SK-N-SH (cell line): ENCODE data around the gene ZCCHC3. TPM values are rescaled to one million over a fixed set of nuclear protein-coding genes. Genes with fewer than 3 reads are reported as not detected.
A peak's percentile ranks its signal among the peaks of the same experiment; 100 is the strongest.

Experiments
- CTCF ChIA-PET: fragments of 300-600, 350-600 bp; formaldehyde crosslinking; extraction: SDS; loops from one replicate; lab custom pipeline; 2021; lab: Yijun Ruan, JAX
- POLR2A ChIA-PET: fragments of 350-600 bp; sonication (Branson Sonifier 250); formaldehyde crosslinking; extraction: SDS; loops from one replicate; lab custom pipeline; 2020; ENCODE audit warnings: antibody characterized with exemption, inconsistent platforms; lab: Yijun Ruan, JAX
- DNase-seq: peaks from one replicate; pipeline ENCODE4 v3.0.0; 2012
- H2AFZ ChIP-seq: fragments of 200-600 bp; sonication (generic); 2 replicates; pipeline ENCODE4 v1.8.1; 2016; ENCODE audit warnings: antibody characterized with exemption, mild to moderate bottlenecking, low read depth
- H3F3A ChIP-seq: fragments of 200-600 bp; sonication (generic); replicated peaks from 2 replicates; pipeline ENCODE3; 2016; ENCODE audit warnings: antibody characterized with exemption, mild to moderate bottlenecking; ENCODE audit not compliant: insufficient read depth
- H3K27ac ChIP-seq, 2 experiments: fragments of 200-500 bp in 1 of 2; fragments of 200-600 bp in 1 of 2; sonication (Bioruptor generic) in 1 of 2; sonication (generic), shearing (Covaris generic) in 1 of 2; 2 replicates each; pipeline versions ENCODE4 v1.5.1 to v1.6.1; 2014 to 2016; ENCODE audit warnings: low read depth in 2 of 2, inconsistent platforms in 1 of 2, low read length in 1 of 2, mild to moderate bottlenecking in 1 of 2, mixed read lengths in 1 of 2
- H3K27me3 ChIP-seq: fragments of 200-600 bp; sonication (generic), shearing (Covaris generic); 2 replicates; pipeline ENCODE4 v1.6.1; 2016; ENCODE audit warnings: mixed run types; ENCODE audit not compliant: insufficient read depth
- H3K36me3 ChIP-seq, 2 experiments: fragments of 200-500 bp in 1 of 2; fragments of 200-600 bp in 1 of 2; sonication (Bioruptor generic) in 1 of 2; sonication (generic) in 1 of 2; replicated peaks in 1 of 2; 2 replicates each; pipeline versions ENCODE3 to v1.5.1; 2014 to 2016; ENCODE audit warnings: low read length in 1 of 2, mild to moderate bottlenecking in 1 of 2; ENCODE audit not compliant: insufficient read depth in 2 of 2, control insufficient read depth in 1 of 2
- H3K4me1 ChIP-seq, 2 experiments: fragments of 200-500 bp in 1 of 2; fragments of 200-600 bp in 1 of 2; sonication (Bioruptor generic) in 1 of 2; sonication (generic), shearing (Covaris generic) in 1 of 2; 2 replicates each; pipeline versions ENCODE4 v1.5.1 to v1.6.1; 2014 to 2016; ENCODE audit warnings: low read depth in 1 of 2, low read length in 1 of 2, mixed run types in 1 of 2; ENCODE audit not compliant: insufficient read depth in 2 of 2, control insufficient read depth in 1 of 2
- H3K4me2 ChIP-seq: fragments of 200-600 bp; sonication (generic), shearing (Covaris generic); 2 replicates; pipeline ENCODE4 v1.6.1; 2017; ENCODE audit warnings: mixed run types
- H3K4me3 ChIP-seq, 2 experiments: fragments of 200-500 bp in 1 of 2; fragments of 200-600 bp in 1 of 2; sonication (Bioruptor generic) in 1 of 2; sonication (generic), shearing (Covaris generic) in 1 of 2; 2 replicates each; pipeline versions ENCODE4 v1.5.1 to v1.8.1; 2014 to 2016; ENCODE audit warnings: low read depth in 2 of 2, inconsistent platforms in 1 of 2, low read length in 1 of 2, mild to moderate bottlenecking in 1 of 2, mixed read lengths in 1 of 2, moderate library complexity in 1 of 2
- H3K79me2 ChIP-seq: fragments of 200-600 bp; sonication (generic); 2 replicates; pipeline ENCODE4 v1.8.1; 2017; ENCODE audit warnings: mild to moderate bottlenecking; ENCODE audit not compliant: insufficient read depth
- H3K9ac ChIP-seq: fragments of 200-600 bp; sonication (generic); 2 replicates; pipeline ENCODE4 v1.6.1; 2017; ENCODE audit warnings: mixed run types
- H3K9me2 ChIP-seq: fragments of 200-600 bp; sonication (generic); 2 replicates; pipeline ENCODE4 v1.6.1; 2017; ENCODE audit warnings: mixed run types
- H3K9me3 ChIP-seq: fragments of 200-600 bp; sonication (generic); 2 replicates; pipeline ENCODE4 v1.6.1; 2017; ENCODE audit warnings: mixed run types, mild to moderate bottlenecking, moderate library complexity
- H4K20me1 ChIP-seq: fragments of 200-600 bp; sonication (generic); 2 replicates; pipeline ENCODE4 v1.6.1; 2017; ENCODE audit warnings: mild to moderate bottlenecking, mixed run types; ENCODE audit not compliant: insufficient read depth
- GABPA ChIP-seq: IDR thresholded peaks from 2 replicates; pipeline ENCODE4 v1.4.0; 2012; ENCODE audit warnings: low read depth, mild to moderate bottlenecking
- JUND ChIP-seq: IDR thresholded peaks from 2 replicates; pipeline ENCODE4 v1.4.0; 2012
- MAX ChIP-seq: IDR thresholded peaks from 2 replicates; pipeline ENCODE4 v1.4.0; 2012; ENCODE audit warnings: low read depth
- MXI1 ChIP-seq: IDR thresholded peaks from 2 replicates; pipeline ENCODE4 v1.6.1; 2012; ENCODE audit warnings: mild to moderate bottlenecking, low read depth, low read length, improper control_type of control experiment
- POLR2AphosphoS5 ChIP-seq: IDR thresholded peaks from 2 replicates; pipeline ENCODE4 v1.6.1; 2012; ENCODE audit warnings: low read depth, low read length
- RFX5 ChIP-seq: IDR thresholded peaks from 2 replicates; pipeline ENCODE4 v1.6.1; 2012; ENCODE audit warnings: mild to moderate bottlenecking, improper control_type of control experiment, low read length
- SIN3A ChIP-seq: IDR thresholded peaks from 2 replicates; pipeline ENCODE4 v1.6.1; 2012; ENCODE audit warnings: low read depth, mild to moderate bottlenecking, low read length, moderate library complexity, borderline replicate concordance
- USF1 ChIP-seq: IDR thresholded peaks from 2 replicates; pipeline ENCODE4 v1.4.0; 2012; ENCODE audit warnings: low read depth, borderline replicate concordance
- WGBS: methylation state at CpG from one replicate; pipeline ENCODE4 v1.1.6; 2017; ENCODE audit warnings: low lambda C conversion rate; 5-methylcytosine and 5-hydroxymethylcytosine counted together
- polyA plus RNA-seq, 3 experiments: library from polyadenylated mRNA; depleted of rRNA; stranded (reverse); fragments of >200 nt; gene quantifications; 2 replicates each; pipeline ENCODE4 v1.2.3, GENCODE V29; 2012
- TF ChIP-seq, protein P1 (sequence below): IDR thresholded peaks from 2 replicates; pipeline ENCODE4 v1.6.1; 2012; ENCODE audit warnings: mild to moderate bottlenecking, low read depth, low read length, moderate library complexity
- TF ChIP-seq, protein P2 (sequence below): fragments of 200-600 bp; sonication (generic); IDR thresholded peaks from 2 replicates; pipeline ENCODE4 v1.6.1; 2017; ENCODE audit warnings: antibody characterized with exemption, mild to moderate bottlenecking, moderate library complexity
- TF ChIP-seq, protein P3 (sequence below): IDR thresholded peaks from 2 replicates; pipeline ENCODE4; 2012
- TF ChIP-seq, protein P4 (sequence below): fragments of 150-350 bp; IDR thresholded peaks from 2 replicates; pipeline ENCODE4 v1.6.1; 2016; ENCODE audit warnings: mild to moderate bottlenecking, low read depth, low read length

Gene ZCCHC3
- polyA plus RNA-seq, 1 of the 3 experiments (the other 2 are of a cell fraction), result 9.5 TPM

DNA sequence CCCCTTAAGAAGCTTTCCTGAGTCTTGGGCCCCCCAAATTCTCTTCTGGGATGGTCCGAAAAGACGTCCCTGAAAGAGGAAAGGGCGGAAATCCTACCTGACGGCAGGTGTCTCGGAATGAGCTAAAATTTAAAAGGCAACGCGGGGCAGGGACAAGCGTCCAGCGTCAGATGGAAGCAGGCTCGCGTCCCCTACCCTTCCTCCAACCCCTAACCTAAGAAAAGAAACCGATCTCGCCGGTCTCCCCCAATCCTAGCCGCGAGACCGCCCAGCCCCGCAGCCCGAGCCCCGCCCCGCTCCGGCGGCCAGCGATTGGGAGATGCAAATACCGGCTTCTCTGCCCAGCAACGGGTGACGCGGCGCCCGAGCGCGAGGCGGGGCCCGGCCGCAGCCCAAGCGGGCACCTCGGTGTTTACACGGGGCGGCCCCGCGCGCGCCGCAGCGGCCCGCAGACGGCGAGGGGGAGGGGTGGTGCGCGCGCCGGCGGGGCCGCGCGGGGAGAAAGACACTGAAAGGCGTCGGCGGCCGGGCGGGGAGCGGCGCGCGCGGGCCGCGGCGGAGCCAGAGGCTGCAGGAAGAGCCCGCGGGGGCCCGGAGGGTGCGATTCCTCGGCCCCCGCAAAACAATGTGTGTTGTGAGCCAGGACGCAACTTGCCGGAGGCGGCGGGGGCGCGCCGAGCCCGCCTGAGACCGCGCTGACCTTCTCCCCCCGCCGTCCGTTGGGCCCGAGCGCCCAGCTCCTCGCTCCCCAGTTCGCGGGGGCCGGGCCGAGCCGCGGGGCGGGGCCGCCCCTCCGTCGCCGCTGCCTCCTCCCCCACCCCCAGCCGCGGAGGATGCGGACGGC, 27.9 kb downstream of the ZCCHC3 start, which contains the start of gene SOX12 (continued):
- TF ChIP-seq, protein P1, sequence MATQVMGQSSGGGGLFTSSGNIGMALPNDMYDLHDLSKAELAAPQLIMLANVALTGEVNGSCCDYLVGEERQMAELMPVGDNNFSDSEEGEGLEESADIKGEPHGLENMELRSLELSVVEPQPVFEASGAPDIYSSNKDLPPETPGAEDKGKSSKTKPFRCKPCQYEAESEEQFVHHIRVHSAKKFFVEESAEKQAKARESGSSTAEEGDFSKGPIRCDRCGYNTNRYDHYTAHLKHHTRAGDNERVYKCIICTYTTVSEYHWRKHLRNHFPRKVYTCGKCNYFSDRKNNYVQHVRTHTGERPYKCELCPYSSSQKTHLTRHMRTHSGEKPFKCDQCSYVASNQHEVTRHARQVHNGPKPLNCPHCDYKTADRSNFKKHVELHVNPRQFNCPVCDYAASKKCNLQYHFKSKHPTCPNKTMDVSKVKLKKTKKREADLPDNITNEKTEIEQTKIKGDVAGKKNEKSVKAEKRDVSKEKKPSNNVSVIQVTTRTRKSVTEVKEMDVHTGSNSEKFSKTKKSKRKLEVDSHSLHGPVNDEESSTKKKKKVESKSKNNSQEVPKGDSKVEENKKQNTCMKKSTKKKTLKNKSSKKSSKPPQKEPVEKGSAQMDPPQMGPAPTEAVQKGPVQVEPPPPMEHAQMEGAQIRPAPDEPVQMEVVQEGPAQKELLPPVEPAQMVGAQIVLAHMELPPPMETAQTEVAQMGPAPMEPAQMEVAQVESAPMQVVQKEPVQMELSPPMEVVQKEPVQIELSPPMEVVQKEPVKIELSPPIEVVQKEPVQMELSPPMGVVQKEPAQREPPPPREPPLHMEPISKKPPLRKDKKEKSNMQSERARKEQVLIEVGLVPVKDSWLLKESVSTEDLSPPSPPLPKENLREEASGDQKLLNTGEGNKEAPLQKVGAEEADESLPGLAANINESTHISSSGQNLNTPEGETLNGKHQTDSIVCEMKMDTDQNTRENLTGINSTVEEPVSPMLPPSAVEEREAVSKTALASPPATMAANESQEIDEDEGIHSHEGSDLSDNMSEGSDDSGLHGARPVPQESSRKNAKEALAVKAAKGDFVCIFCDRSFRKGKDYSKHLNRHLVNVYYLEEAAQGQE, result no peak
- TF ChIP-seq, protein P2, sequence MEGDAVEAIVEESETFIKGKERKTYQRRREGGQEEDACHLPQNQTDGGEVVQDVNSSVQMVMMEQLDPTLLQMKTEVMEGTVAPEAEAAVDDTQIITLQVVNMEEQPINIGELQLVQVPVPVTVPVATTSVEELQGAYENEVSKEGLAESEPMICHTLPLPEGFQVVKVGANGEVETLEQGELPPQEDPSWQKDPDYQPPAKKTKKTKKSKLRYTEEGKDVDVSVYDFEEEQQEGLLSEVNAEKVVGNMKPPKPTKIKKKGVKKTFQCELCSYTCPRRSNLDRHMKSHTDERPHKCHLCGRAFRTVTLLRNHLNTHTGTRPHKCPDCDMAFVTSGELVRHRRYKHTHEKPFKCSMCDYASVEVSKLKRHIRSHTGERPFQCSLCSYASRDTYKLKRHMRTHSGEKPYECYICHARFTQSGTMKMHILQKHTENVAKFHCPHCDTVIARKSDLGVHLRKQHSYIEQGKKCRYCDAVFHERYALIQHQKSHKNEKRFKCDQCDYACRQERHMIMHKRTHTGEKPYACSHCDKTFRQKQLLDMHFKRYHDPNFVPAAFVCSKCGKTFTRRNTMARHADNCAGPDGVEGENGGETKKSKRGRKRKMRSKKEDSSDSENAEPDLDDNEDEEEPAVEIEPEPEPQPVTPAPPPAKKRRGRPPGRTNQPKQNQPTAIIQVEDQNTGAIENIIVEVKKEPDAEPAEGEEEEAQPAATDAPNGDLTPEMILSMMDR, result no peak
- TF ChIP-seq JUND, result no peak
- TF ChIP-seq, protein P3, sequence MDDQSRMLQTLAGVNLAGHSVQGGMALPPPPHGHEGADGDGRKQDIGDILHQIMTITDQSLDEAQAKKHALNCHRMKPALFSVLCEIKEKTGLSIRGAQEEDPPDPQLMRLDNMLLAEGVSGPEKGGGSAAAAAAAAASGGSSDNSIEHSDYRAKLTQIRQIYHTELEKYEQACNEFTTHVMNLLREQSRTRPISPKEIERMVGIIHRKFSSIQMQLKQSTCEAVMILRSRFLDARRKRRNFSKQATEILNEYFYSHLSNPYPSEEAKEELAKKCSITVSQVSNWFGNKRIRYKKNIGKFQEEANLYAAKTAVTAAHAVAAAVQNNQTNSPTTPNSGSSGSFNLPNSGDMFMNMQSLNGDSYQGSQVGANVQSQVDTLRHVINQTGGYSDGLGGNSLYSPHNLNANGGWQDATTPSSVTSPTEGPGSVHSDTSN, result no peak; the same call in 1 of the 2 replicates

- H3K4me2 ChIP-seq, result peak overlapping the region; percentile 99
- WGBS, result 0% methylated on average over 56 of the region's 103 CpGs
Observed at GRCh38 chr20:325889-326644, 28.7 kb downstream of the ZCCHC3 start.

More at GRCh38 chr20:325889-326644, 28.7 kb downstream of the ZCCHC3 start:
- H3K27me3 ChIP-seq, result no peaks in the 10 kb centered on the region
- peaks cover 7 to 18% of the 10 kb centered on the region in 2 experiments for H3K36me3 ChIP-seq
- H3F3A ChIP-seq, result peaks cover 35% of the 10 kb centered on the region
- no peaks in the 10 kb centered on the region for H3K9me2 ChIP-seq
- TF ChIP-seq MXI1, result peak; percentile 82
- TF ChIP-seq USF1, result no peak
- no peak for TF ChIP-seq POLR2AphosphoS5
- TF ChIP-seq RFX5, result 0 out of 2 replicates have a peak, but pooled peaks have one; percentile 41
- TF ChIP-seq, protein P4, sequence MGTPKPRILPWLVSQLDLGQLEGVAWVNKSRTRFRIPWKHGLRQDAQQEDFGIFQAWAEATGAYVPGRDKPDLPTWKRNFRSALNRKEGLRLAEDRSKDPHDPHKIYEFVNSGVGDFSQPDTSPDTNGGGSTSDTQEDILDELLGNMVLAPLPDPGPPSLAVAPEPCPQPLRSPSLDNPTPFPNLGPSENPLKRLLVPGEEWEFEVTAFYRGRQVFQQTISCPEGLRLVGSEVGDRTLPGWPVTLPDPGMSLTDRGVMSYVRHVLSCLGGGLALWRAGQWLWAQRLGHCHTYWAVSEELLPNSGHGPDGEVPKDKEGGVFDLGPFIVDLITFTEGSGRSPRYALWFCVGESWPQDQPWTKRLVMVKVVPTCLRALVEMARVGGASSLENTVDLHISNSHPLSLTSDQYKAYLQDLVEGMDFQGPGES, result no peak
- TF ChIP-seq SIN3A, result 0 out of 2 replicates have a peak, but pooled peaks have one; percentile 54
- TF ChIP-seq GABPA, result no peak
- peak; percentile 57; the same call in 1 of the 2 replicates for TF ChIP-seq MAX
- no peaks in the 10 kb centered on the region for H3K9me3 ChIP-seq
- H3K4me3 ChIP-seq, result peak overlapping the region; percentile 93 to 98
- peak; percentile 70 for DNase-seq
- H3K79me2 ChIP-seq, result peaks cover 37% of the 10 kb centered on the region
- no peak overlapping the region for H2AFZ ChIP-seq
- H3K27ac ChIP-seq, result peak overlapping the region; percentile 74 to 96
- H3K9ac ChIP-seq, result peak overlapping the region; percentile 86
- H3K4me1 ChIP-seq, result peaks cover 29 to 33% of the 10 kb centered on the region in 2 experiments; a peak in 3 of 4 replicates
- POLR2A ChIA-PET, result interaction anchor here (3.6 to 3.7 kb wide), 3 partner anchors 16 to 28 kb away, joined by 23 to 36 read pairs (median 29); partner anchors contain the start of genes NRSN2 and ZCCHC3
- CTCF ChIA-PET, result interaction anchor here (0.7 to 4.3 kb wide), 4 partner anchors 15 to 54 kb away, joined by 4 to 21 read pairs (median 4); partner anchors contain the start of gene TRIB3
- H4K20me1 ChIP-seq, result peaks cover 39% of the 10 kb centered on the region
